Endothelial cell of umbilical vein (primary cell): ENCODE results near the gene MYO1G. TPM values are rescaled to one million over a fixed set of nuclear protein-coding genes. Genes with fewer than 3 reads are reported as not detected.

Experiments
- BruUV-seq: library from RNA; stranded (reverse); fragments of 400-500 nt; replicated peaks from 2 replicates; lab custom pipeline; 2021; lab: Mats Ljungman, UMichigan
- CTCF ChIA-PET: fragments of 300-600, 350-600 bp; sonication (Branson Sonifier 250); formaldehyde crosslinking; loops from one replicate; lab custom pipeline; 2021; ENCODE audit warnings: antibody characterized with exemption, inconsistent platforms; lab: Charles Lee
- POLR2A ChIA-PET: fragments of 300-600, 350-600 bp; sonication (Branson Sonifier 250); formaldehyde crosslinking; loops from one replicate; lab custom pipeline; 2021; ENCODE audit warnings: antibody characterized with exemption, inconsistent platforms; lab: Charles Lee
- DNase-seq: peaks from one replicate; pipeline ENCODE4 v3.0.0-alpha.2; 2011; ENCODE audit warnings: low read depth, low spot score
- FAIRE-seq: peaks from 2 replicates; lab custom pipeline; 2011; peaks lifted over from hg19 to GRCh38; lab: Jason Lieb, UNC
- H2AFZ ChIP-seq: 2 replicates; pipeline ENCODE4 v1.6.0; 2012; ENCODE audit warnings: low read depth, low read length, control low read depth, inconsistent platforms
- H3K27ac ChIP-seq: 2 replicates; pipeline ENCODE4 v1.5.1; 2011; ENCODE audit warnings: low read depth, mild to moderate bottlenecking, control low read depth, low read length, moderate library complexity; ENCODE audit not compliant: insufficient read depth
- H3K27me3 ChIP-seq, 2 experiments: 2 replicates each; pipeline versions ENCODE4 v1.6.0 to v1.6.1; 2011; ENCODE audit warnings: low read length in 2 of 2, mixed read lengths in 1 of 2; ENCODE audit not compliant: control insufficient read depth in 2 of 2, insufficient read depth in 2 of 2
- H3K36me3 ChIP-seq, 2 experiments: 2 replicates in 1 of 2; 3 replicates in 1 of 2; pipeline ENCODE4 v1.5.1; 2011; ENCODE audit warnings: low read length in 2 of 2, mild to moderate bottlenecking in 1 of 2, moderate library complexity in 1 of 2; ENCODE audit not compliant: control insufficient read depth in 2 of 2, insufficient read depth in 2 of 2; ENCODE audit errors: extremely low read depth in 1 of 2
- H3K4me1 ChIP-seq: 3 replicates; pipeline ENCODE4 v1.5.1; 2011; ENCODE audit warnings: mild to moderate bottlenecking, low read length; ENCODE audit not compliant: control insufficient read depth, insufficient read depth; ENCODE audit errors: extremely low read depth
- H3K4me2 ChIP-seq: 2 replicates; pipeline ENCODE4 v1.6.1; 2011; ENCODE audit warnings: low read length, control low read depth, mixed read lengths; ENCODE audit not compliant: insufficient read depth
- H3K4me3 ChIP-seq, 3 experiments: fragments of 200-600 bp in 1 of 3; sonication (generic), shearing (Covaris generic) in 1 of 3; replicated peaks in 1 of 3; 2 replicates each; pipeline ENCODE4 v1.5.1; 2011 to 2016; ENCODE audit warnings: control low read depth in 3 of 3, low read length in 3 of 3, mild to moderate bottlenecking in 2 of 3, inconsistent platforms in 1 of 3, low read depth in 1 of 3, moderate library complexity in 1 of 3; ENCODE audit not compliant: insufficient read depth in 1 of 3
- H3K79me2 ChIP-seq: 2 replicates; pipeline ENCODE4 v1.6.0; 2012; ENCODE audit warnings: low read length, inconsistent platforms; ENCODE audit not compliant: control insufficient read depth, insufficient read depth
- H3K9ac ChIP-seq: replicated peaks from 2 replicates; pipeline ENCODE3; 2011; ENCODE audit warnings: low read length, control low read depth; ENCODE audit not compliant: insufficient read depth; ENCODE audit errors: extremely low read depth
- H3K9me1 ChIP-seq: replicated peaks from 3 replicates; pipeline ENCODE4 v1.6.0; 2011; ENCODE audit warnings: mild to moderate bottlenecking, low read length; ENCODE audit not compliant: control insufficient read depth, insufficient read depth; ENCODE audit errors: extremely low read depth
- H3K9me3 ChIP-seq: replicated peaks from 2 replicates; pipeline ENCODE4 v1.5.1; 2012; ENCODE audit warnings: low read length, inconsistent platforms; ENCODE audit not compliant: control insufficient read depth, insufficient read depth
- H4K20me1 ChIP-seq: replicated peaks from 2 replicates; pipeline ENCODE3; 2011; ENCODE audit warnings: mild to moderate bottlenecking, low read length; ENCODE audit not compliant: control insufficient read depth, insufficient read depth; ENCODE audit errors: extremely low read depth
- EZH2 ChIP-seq: IDR thresholded peaks from 2 replicates; pipeline ENCODE4 v1.6.1; 2012; ENCODE audit warnings: borderline replicate concordance, low read depth, mild to moderate bottlenecking, moderate library complexity, low read length, inconsistent platforms; ENCODE audit not compliant: severe bottlenecking
- FOS ChIP-seq: IDR thresholded peaks from 2 replicates; pipeline ENCODE4 v1.6.1; 2011; ENCODE audit warnings: mild to moderate bottlenecking, low read length, moderate library complexity, borderline replicate concordance; ENCODE audit not compliant: insufficient read depth
- GATA2 ChIP-seq: IDR thresholded peaks from 2 replicates; pipeline ENCODE4 v1.7.0; 2011; ENCODE audit warnings: low read depth, mild to moderate bottlenecking, moderate library complexity, mixed read lengths, low read length; ENCODE audit not compliant: insufficient read length, insufficient read depth
- JUN ChIP-seq: IDR thresholded peaks from 2 replicates; pipeline ENCODE4 v1.6.1; 2011; ENCODE audit warnings: borderline replicate concordance, low read depth; ENCODE audit not compliant: insufficient read length, insufficient read depth
- MYC ChIP-seq: IDR thresholded peaks from one replicate; pipeline ENCODE4 v1.6.1; 2011; ENCODE audit warnings: mild to moderate bottlenecking, low read depth, low read length
- POLR2A ChIP-seq: IDR thresholded peaks from 2 replicates; pipeline ENCODE4 v1.6.1; 2012; ENCODE audit warnings: low read depth, mild to moderate bottlenecking, control low read depth, low read length
- POLR2AphosphoS5 ChIP-seq: IDR thresholded peaks from 2 replicates; pipeline ENCODE4 v1.6.1; 2012; ENCODE audit warnings: low read depth, mild to moderate bottlenecking, control low read depth, low read length, moderate library complexity; ENCODE audit not compliant: insufficient read depth
- dilution Hi-C: fragments of 300-500 bp; cut with MboI; formaldehyde crosslinking; loops from one replicate; pipeline ENCODE4 v1.15.0; 2019; ENCODE audit warnings: low sequenced_read_pairs; ENCODE audit not compliant: extremely low pct_ligation_motif_present
- intact Hi-C: fragments of 100-400 bp; cut with micrococcal nuclease; formaldehyde crosslinking; loops from one replicate; pipeline ENCODE4 v1.10.0; 2022
- polyA plus RNA-seq, 4 experiments: library from polyadenylated mRNA; depleted of rRNA in 3 of 4; stranded (reverse) in 3 of 4; unstranded in 1 of 4; fragments of >200 nt; gene quantifications; 2 replicates each; pipeline versions ENCODE4 v1.2.1 to v1.2.3, GENCODE V29; 2011 to 2012; ENCODE audit warnings: missing spikeins in 1 of 4
- total RNA-seq: library from RNA; stranded (reverse); gene quantifications from 2 replicates; pipeline ENCODE4 v1.2.3, GENCODE V29; 2021
- TF ChIP-seq, protein P1 (sequence below), 2 donors: IDR thresholded peaks; 1 replicate in 1 of 2; 2 replicates in 1 of 2; pipeline ENCODE4 v1.5.1; 2011; ENCODE audit warnings: low read length in 2 of 2, mild to moderate bottlenecking in 2 of 2, moderate library complexity in 2 of 2, control low read depth in 1 of 2, inconsistent platforms in 1 of 2, low read depth in 1 of 2; ENCODE audit not compliant: insufficient read depth in 1 of 2; ENCODE audit errors: extremely low read depth in 1 of 2

The MYO1G gene
- total and polyA plus RNA-seq, 2 donors (not counting 3 experiments of a cell fraction or from before 2014, with no cell fraction given): 0.11 TPM; not detected in 1

DNA sequence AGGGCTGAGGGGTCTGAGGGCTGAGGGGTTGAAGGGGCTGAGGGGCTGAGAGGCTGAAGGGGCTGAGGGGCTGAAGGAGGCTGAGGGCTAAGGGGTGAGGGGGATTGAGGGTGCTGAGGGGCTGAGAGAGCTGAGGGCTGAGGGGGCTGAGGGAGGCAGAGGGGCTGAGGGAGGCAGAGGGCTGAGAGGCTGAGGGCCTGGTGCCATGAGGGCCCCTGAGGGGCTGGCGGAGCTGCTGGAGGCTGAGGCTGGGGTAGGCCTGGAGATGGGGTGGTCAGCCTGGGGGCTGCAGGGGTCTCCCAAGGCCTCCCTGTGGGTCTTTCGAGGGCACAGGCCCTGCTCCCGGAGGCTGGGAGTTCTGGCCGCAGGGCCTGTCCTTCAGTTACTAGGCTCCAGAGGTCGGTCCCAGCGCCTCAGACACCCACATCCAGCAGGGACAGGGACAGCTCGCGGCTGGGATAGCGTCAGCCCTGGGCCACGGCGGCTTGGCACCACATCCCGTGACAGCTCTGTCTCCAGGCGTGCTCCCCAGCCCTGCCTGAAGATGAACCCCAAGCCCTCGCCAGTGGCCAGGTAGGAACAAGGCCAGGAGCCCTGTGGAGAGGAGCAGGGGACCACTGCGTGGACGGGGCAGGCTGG lies 16.9 kb downstream of the MYO1G start:
- peaks cover 3% of the 10 kb centered on the region for H3K4me1 ChIP-seq
- no peak overlapping the region for H3K27ac ChIP-seq
- H3K4me3 ChIP-seq: peak overlapping the region in 1 of 3 experiments; percentile 27
- no TSS peak for BruUV-seq
- DNase-seq: no peak
- no peak overlapping the region for H3K9ac ChIP-seq
- peaks cover 2 to 4% of the 10 kb centered on the region in 2 experiments for H3K27me3 ChIP-seq
- H3K9me3 ChIP-seq: no peaks in the 10 kb centered on the region
- H3K36me3 ChIP-seq: no peaks in the 10 kb centered on the region
- intact Hi-C loops: no loop called here
- dilution Hi-C loops: no loop called here
- TF ChIP-seq GATA2 (no peak), MYC (no peak), POLR2AphosphoS5 (no peak), EZH2 (no peak), POLR2A (no peak), JUN (no peak), FOS (no peak)
- TF ChIP-seq, protein P1, sequence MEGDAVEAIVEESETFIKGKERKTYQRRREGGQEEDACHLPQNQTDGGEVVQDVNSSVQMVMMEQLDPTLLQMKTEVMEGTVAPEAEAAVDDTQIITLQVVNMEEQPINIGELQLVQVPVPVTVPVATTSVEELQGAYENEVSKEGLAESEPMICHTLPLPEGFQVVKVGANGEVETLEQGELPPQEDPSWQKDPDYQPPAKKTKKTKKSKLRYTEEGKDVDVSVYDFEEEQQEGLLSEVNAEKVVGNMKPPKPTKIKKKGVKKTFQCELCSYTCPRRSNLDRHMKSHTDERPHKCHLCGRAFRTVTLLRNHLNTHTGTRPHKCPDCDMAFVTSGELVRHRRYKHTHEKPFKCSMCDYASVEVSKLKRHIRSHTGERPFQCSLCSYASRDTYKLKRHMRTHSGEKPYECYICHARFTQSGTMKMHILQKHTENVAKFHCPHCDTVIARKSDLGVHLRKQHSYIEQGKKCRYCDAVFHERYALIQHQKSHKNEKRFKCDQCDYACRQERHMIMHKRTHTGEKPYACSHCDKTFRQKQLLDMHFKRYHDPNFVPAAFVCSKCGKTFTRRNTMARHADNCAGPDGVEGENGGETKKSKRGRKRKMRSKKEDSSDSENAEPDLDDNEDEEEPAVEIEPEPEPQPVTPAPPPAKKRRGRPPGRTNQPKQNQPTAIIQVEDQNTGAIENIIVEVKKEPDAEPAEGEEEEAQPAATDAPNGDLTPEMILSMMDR (IDR thresholded peaks at IDR 0.05; ENCODE audit: extremely low read depth in 1 of 2, insufficient read depth in 1 of 2, low read depth in 1 of 2, low read length in 2 of 2): no peak
- no peaks in the 10 kb centered on the region for H3K79me2 ChIP-seq
- H4K20me1 ChIP-seq: no peaks in the 10 kb centered on the region
- H2AFZ ChIP-seq: peak overlapping the region; percentile 99
- FAIRE-seq: no peak
- POLR2A ChIA-PET: no interaction called here
- CTCF ChIA-PET: interaction anchor here (1.1 to 6.3 kb wide), 3 partner anchors 11 to 175 kb away, joined by 4 to 55 read pairs (median 40); no protein-coding TSS in a partner anchor
- H3K9me1 ChIP-seq: no peaks in the 10 kb centered on the region
- H3K4me2 ChIP-seq: no peak overlapping the region
